ENCODE results near the gene TGIF1. TPM values are rescaled to one million over a fixed set of nuclear protein-coding genes. Genes with fewer than 3 reads are reported as not detected.

The TGIF1 gene
- total and polyA plus RNA-seq, 2 of the 4 experiments (the other 2 are of a cell fraction) = 62.1 to 118 TPM

DNA sequence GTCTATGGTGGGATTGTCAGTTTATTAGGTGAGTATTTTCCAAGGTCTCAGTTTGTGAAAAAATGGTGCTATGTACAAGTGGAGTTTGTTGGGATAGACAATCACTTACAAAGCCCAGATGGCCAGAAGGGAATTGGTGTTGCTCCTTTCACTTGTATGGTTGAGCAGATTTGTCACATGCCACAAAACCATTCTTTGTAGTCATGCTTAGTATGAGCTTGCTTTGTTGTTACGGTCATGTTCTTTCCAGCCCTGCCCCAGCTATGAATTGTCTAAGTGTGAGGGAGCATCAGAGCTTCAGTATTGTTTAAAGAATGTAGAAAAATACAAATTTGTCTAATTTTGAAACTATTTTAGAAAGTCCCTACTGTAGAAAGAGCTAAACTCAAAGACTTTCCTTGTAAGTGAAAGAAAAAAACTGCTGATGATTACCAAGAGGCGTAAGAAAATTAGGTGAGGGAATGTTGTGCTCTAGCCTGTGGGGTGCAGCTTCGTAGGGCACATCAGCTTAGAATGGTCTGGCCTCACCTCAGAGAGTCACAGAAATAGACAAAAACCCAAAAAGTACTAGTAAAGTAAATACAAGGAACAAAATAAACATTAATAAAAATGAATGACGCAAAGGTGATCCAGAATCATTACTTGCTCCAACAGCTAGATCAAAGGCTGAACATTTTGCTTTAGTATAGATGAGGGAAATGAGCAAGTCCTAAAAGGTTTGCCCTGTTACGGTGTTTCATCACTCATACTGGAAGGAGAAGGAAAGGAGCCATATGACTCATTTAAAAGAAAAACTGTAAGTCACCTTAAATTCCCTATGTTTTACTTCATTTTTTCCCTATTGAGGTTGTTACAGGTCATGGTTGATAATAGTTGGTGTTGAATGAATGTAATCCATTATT lies 9.2 kb downstream of the TGIF1 start:
- H3K4ac ChIP-seq (ENCODE audit: low read depth, low read length) = no peak overlapping the region
- H4K91ac ChIP-seq (ENCODE audit: insufficient read depth, low read depth, low read length) = no peak overlapping the region
- H3K18ac ChIP-seq (ENCODE audit: low read depth, low read length) = peak overlapping the region; percentile 66; the same call in 1 of the 2 replicates
- no peak overlapping the region for H2BK15ac ChIP-seq (ENCODE audit: low read depth, low read length)
- no peak overlapping the region for H3K4me3 ChIP-seq (ENCODE audit: insufficient read depth, low read depth, low read length)
- in situ Hi-C loops (cut with MboI; ENCODE audit: low sequenced_read_pairs) (no loop called here), dilution Hi-C loops (cut with HindIII; ENCODE audit: low sequenced_read_pairs, unreplicated experiment) (no loop called here), intact Hi-C loops (cut with micrococcal nuclease) (loop anchor here (10.0 kb wide), 1 partner anchor 524 kb away; no protein-coding TSS in a partner anchor)
- WGBS, 2 experiments (ENCODE audit: extremely low coverage in 2 of 2, insufficient read length in 1 of 2) = no CpG with 5 or more reads among the region's 5 CpGs
- peak overlapping the region; percentile 27; the same call in 1 of the 2 replicates for H3K27ac ChIP-seq (ENCODE audit: insufficient read depth, low read length)
- peaks cover 16% of the 10 kb centered on the region for H3K4me1 ChIP-seq (ENCODE audit: control insufficient read depth, insufficient read depth, low read length)
- H3K9me3 ChIP-seq (ENCODE audit: control insufficient read depth, insufficient read depth, low read length) = no peaks in the 10 kb centered on the region; the same call in 1 of the 2 replicates
- no peak for ATAC-seq (ENCODE audit: low read depth)
- no peak overlapping the region for H4K8ac ChIP-seq (ENCODE audit: low read depth in 2 of 2, low read length in 2 of 2)
- H3K79me1 ChIP-seq (ENCODE audit: low read depth in 1 of 2, low read length in 2 of 2) = peaks cover 18 to 50% of the 10 kb centered on the region in 2 experiments
- no peak overlapping the region for H3K9ac ChIP-seq (ENCODE audit: low read depth, low read length)
- no peak overlapping the region for H2AK9ac ChIP-seq (replicated peaks; ENCODE audit: low read depth, low read length, poor library complexity)
- TF ChIP-seq FOS (IDR thresholded peaks at IDR 0.05; ENCODE audit: low read depth, low read length) (0 out of 2 replicates have a peak, but pooled peaks have one; percentile 39), CHD1 (IDR thresholded peaks at IDR 0.05; ENCODE audit: low read depth, low read length) (no peak), RAD21 (IDR thresholded peaks at IDR 0.05; ENCODE audit: low read length) (no peak), CEBPB (IDR thresholded peaks at IDR 0.05; ENCODE audit: low read depth, low read length) (peak; percentile 63; the same call in 1 of the 2 replicates)
- CTCF ChIA-PET = no interaction called here
- no peak overlapping the region for H2BK20ac ChIP-seq (ENCODE audit: low read depth, low read length)
- no peak overlapping the region for H3K56ac ChIP-seq (ENCODE audit: extremely low read depth, insufficient read depth, low read length)
- no peak overlapping the region for H2BK120ac ChIP-seq (ENCODE audit: low read depth, low read length)
- H3K36me3 ChIP-seq (ENCODE audit: control insufficient read depth, insufficient read depth, low read length) = peaks cover 27% of the 10 kb centered on the region
- peak overlapping the region; percentile 66; the same call in 1 of the 2 replicates for H3K4me2 ChIP-seq (ENCODE audit: low read depth, low read length)
- H2AK5ac ChIP-seq (ENCODE audit: low read depth, low read length) = peak overlapping the region; percentile 0; the same call in 1 of the 2 replicates
- H3K9me1 ChIP-seq (ENCODE audit: insufficient read depth, low read length) = peaks cover 13% of the 10 kb centered on the region
- peak overlapping the region; percentile 36; the same call in 1 of the 2 replicates for H4K5ac ChIP-seq (ENCODE audit: low read depth, low read length)
- peak overlapping the region; percentile 84 for H3K23ac ChIP-seq (ENCODE audit: low read depth, low read length)
- H2BK5ac ChIP-seq (ENCODE audit: low read depth, low read length, poor library complexity, severe bottlenecking) = peak overlapping the region; percentile 47
- POLR2A ChIA-PET (ENCODE audit: unreplicated experiment) = no interaction called here
- no peaks in the 10 kb centered on the region for H3K27me3 ChIP-seq (ENCODE audit: control insufficient read depth, insufficient read depth, low read length)
- no peak overlapping the region for H2AFZ ChIP-seq (replicated peaks; ENCODE audit: low read length, poor library complexity)
- H3K14ac ChIP-seq (replicated peaks; ENCODE audit: low read depth, low read length) = peak overlapping the region; percentile 61; the same call in 1 of the 2 replicates
- peaks cover 44% of the 10 kb centered on the region for H4K20me1 ChIP-seq (ENCODE audit: insufficient read depth, low read length)
- peak; percentile 74 for DNase-seq
- BruUV-seq (replicated peaks) = no TSS peak

Measured in IMR-90 (cell line).